GM19240 (cell line): ENCODE results near the gene PRR5.
A peak's percentile ranks its signal among the peaks of the same experiment; 100 is the strongest.

Experiments used
- DNase-seq: peaks from one replicate; pipeline ENCODE4 v3.0.0; 2011; ENCODE audit warnings: low spot score; ENCODE audit not compliant: insufficient read length

Gene PRR5

GRCh38 chr22:44692662-44693007 lies 9.4 kb upstream of the PRR5 start:
- DNase-seq, result no peak

DNA sequence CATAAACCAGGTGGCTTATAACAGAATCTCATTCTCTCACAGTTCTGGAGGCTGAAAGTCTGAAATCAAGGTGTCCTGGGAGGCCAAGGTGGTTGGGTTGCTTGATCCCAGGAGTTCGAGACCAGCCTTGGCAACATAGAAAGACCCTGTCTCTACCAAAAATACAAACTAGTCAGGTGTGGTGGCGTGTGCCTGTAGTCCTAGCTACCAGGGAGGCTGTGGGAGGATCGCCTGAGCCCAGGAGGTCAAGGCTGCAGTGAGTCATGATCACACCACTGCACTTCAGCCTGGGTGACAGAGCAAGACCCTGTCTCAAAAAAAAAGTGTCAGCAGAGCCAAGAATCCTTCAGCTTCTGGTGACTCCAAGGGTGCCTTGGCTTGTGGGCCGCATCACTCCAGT lies 8.9 kb upstream of the PRR5 start:
- DNase-seq, result no peak

- no peak for DNase-seq
These were observed 8.2 kb upstream of the PRR5 start for GRCh38 chr22:44693756-44694155.

DNA sequence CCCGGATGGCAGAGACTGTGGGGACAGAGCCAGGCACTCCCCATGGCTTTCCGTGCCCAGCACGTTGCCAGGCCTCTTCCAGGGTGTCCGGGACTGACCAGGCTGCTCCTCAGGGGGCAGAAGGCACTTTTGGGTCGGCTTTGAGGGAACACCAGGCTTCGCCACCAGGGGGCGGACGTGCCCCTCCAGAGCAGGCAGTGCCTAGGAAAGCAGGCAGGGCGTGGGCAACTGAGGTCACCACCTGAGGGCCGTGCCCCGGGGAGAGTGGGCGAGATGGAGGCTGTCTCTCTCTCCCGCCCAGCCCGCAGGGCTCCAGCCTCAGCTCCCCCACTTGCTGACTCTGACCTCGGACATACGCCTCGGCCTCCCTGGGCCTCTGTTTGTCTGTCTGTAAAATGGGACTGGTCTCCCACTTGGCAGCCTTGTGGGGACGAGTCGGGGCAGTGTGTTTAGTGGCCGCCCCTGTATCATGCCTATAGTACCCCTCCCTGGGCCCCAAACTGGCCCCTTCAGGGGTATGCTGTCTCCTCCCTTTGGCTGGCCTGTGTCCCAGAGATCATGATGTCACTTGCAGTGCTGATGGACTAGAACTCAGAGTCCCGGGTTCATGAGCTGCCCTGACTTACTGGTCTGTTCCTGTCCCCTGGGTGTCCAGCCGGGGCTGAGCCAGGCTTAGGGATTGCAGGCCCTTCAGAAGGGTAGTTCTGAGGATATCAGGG lies 4.4 kb upstream of the PRR5 start:
- DNase-seq, result peak; percentile 89

- DNase-seq, result no peak
These were observed 3.2 kb upstream of the PRR5 start for GRCh38 chr22:44698531-44699421.

DNA sequence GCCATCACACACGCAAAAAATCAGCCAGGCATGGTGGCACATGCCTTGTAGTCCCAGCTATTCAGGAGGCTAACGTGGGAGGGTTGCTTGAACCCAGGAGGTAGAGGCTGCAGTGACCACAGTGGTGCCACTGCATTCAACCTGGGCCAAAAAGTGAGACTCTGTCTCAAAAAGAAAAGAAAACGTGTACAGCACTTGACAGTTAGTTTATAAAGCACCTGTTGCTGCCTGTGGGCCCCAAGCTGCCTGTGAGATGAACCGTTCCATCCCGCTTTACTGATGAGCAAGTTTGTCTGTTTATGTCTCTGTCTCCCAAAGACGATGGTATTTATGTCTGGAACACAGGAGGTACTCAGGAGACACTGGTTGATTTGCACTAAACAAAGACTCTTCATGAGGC lies 1.5 kb upstream of the PRR5 start:
- DNase-seq, result no peak

DNA sequence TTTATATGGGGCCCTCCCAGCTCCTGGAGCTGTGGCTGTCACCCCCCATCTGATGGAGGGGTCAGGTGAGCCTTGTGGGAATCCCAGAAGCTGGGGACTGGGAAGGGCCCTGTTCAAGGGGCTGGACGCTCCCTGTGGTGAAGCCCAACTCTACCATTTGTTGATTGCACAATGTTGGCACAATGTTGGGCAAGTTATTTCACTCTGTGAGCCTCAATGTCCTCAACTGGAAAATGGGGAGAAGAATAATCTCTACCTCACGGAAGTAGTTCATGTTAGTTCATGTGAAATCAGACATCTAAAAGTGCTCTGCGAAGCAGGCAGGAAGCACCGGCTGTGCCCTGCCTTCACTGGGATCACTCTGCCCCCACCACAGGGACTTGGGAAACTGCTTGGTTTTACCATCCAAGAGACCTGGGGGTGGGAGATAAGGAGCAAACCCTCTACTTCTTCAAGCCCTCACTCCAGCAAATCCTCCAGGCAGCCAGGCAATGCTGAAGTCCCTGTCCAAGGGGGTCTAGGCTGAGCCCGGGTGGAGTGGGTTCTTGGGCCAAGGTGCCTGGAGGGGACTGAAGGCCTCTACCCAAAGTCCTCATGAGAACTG lies 715 bp upstream of the PRR5 start:
- DNase-seq, result no peak

DNA sequence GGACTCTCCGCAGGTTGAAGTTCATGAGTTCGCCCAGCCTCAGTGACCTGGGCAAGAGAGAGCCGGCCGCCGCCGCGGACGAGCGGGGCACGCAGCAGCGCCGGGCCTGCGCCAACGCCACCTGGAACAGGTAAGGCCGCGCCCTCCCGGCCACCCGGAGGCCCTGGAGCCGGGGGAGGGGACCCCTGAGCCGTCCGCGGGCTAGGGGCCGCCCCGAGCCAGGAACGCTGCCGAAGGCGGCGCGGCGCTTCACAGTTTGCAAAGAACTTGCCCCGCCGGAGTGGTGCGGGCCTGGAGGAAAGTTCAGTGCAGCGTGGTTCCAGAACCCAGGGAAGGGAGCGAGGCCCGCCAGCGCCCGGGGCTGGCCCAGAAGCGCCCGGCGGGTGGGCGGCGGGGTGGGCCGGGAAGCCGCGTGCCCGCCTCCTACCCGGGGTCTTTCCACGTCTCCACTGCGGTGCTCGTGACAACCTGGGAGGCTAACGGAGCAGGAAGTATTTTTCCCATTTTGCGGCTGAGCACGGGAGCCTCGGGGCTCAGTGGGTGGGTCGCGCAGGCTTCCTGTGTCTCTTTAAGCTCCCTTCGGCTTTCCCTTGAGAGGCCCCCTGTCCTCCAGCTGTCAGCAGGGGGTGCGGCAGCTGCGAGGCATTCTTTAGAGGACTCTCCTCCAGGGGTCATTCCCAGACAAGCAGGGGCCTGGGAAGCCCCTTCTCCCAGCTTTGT lies 635 bp downstream of the PRR5 start:
- no peak for DNase-seq

- no peak for DNase-seq
These were observed 1.4 kb downstream of the PRR5 start for GRCh38 chr22:44703255-44703870.

GRCh38 chr22:44704159-44705021 lies 2.4 kb downstream of the PRR5 start:
- DNase-seq, result no peak

GRCh38 chr22:44705022-44705297 lies 3.0 kb downstream of the PRR5 start:
- no peak for DNase-seq

- no peak for DNase-seq
These were observed 4.5 kb downstream of the PRR5 start for GRCh38 chr22:44706488-44706887.

GRCh38 chr22:44707178-44707577 lies 5.2 kb downstream of the PRR5 start:
- DNase-seq, result no peak

- no peak for DNase-seq
These were observed 5.7 kb downstream of the PRR5 start for GRCh38 chr22:44707752-44708151.

- DNase-seq, result no peak
These were observed 7.9 kb downstream of the PRR5 start for GRCh38 chr22:44709881-44710392.

DNA sequence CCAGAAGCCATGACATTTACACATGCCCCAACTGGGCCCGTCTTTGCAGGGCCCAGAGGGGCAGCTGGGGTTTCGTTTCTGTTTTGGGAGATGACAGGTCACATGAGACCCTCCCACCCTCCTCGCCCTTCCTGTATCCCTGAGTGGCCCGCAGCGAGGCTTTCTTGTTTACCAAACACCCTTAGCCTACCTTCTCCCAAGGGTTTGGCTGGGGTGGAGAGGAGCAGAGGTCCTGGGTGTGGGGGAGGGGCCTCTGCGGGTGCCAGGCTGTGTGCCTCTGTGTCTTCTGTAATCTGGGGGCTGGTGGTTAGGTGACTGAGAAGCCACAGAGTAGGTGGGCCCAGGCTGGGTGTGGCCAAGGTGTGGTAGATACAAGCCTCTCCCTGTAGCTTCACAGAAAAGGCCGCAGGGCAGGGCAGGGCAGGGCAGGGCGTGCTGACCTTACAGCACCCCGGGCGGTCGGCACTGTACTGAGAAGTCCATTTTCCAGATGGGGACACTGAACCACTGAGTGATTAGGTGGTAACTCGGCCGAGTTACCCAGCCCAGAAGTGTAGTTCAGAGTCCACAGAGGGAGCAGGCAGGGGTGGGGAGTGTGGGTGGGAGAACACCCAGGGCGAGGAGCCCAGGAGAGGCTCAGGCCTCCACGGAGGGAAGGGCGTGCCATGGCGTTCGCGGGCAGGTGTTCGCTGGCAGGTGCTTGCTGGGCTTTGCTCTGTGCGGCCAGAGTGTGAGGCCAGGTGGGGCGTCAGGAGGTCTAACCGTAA lies 8.7 kb downstream of the PRR5 start:
- no peak for DNase-seq

DNA sequence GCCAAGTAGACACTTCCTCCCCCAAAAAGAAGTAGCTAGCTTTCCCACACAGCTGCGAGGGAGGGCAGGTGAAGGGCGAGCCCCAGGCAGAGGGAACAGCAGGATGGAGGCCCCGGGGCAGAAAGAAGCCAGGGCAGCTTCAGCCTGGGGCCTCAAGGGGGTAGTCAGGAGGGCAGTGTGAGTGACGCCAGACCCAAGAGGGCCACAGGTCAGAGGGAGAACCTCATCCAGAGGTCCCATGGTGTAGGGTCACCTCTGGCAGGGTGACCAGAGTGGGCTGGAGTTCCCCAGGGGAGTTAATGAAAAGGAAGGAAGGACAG lies 9.2 kb downstream of the PRR5 start:
- no peak for DNase-seq

DNA sequence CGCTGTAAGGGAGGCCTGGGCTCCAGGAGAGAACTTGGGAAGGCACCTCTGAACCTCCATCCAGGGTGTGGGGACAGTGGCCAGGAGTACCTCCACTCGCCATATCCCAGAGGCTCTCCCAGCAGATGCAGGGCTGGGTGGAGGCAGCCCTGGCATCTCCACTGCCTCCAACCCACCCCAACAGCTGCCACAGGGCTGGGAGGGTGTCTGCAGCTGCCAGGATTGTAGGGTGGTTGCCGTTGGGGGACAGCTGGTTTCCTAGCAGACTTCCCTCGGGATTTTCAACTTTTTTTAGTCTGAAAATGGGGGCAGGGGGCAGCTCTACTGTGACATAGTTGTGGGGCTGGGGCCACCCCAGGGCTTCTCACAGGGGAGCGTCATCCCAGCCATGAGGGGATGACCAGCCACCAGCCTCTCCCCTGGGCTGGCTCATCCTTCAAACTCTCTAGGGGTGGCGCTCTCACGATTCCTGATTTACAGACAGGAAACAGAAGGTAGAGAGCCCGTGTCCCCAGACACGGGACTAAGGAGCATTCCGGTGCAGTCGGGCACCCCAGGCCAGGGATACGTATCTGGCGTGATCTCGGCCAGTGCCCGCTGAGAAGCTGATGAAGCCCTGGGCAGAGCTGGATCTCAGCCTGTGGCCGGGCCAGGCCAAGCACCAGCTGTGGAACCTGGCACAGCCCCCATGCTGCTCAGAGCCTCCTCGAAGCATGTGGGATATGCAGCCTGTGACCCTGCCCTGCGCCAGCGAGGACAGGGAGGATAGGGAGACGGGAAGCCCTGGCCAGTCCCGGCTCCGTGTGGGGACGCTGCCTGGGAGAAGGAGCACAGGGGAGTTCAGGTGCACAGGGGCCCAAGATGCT lies 9.9 kb downstream of the PRR5 start:
- DNase-seq, result no peak

GRCh38 chr22:44712962-44713361 lies 11.0 kb downstream of the PRR5 start:
- no peak for DNase-seq
